ENCODE results near the gene SLC30A3.

Gene SLC30A3

GRCh38 chr2:27258051-27258450, 4.8 kb downstream of the SLC30A3 start:
- Histone ChIP-seq H3K36me3 (ENCODE audit: insufficient read depth, low read length) (no peaks in the 10 kb centered on the region), H3K27me3 (ENCODE audit: insufficient read depth, low read length) (peaks cover 36% of the 10 kb centered on the region), H3K4me3 (ENCODE audit: low read depth, low read length) (no peak overlapping the region), H3K79me2 (ENCODE audit: control insufficient read depth, insufficient read depth, low read length, unreplicated experiment) (no peaks in the 10 kb centered on the region), H3K27ac (ENCODE audit: low read depth, low read length) (no peak overlapping the region), H2AFZ (ENCODE audit: low read length, unreplicated experiment) (no peak overlapping the region), H3K4me1 (ENCODE audit: control insufficient read depth, insufficient read depth, low read length, unreplicated experiment) (peaks cover 31% of the 10 kb centered on the region)

- Histone ChIP-seq H3K4me3 (ENCODE audit: low read depth, low read length) (no peak overlapping the region), H3K27ac (ENCODE audit: low read depth, low read length) (no peak overlapping the region), H3K79me2 (ENCODE audit: control insufficient read depth, insufficient read depth, low read length, unreplicated experiment) (no peaks in the 10 kb centered on the region), H3K4me1 (ENCODE audit: control insufficient read depth, insufficient read depth, low read length, unreplicated experiment) (peaks cover 31% of the 10 kb centered on the region), H2AFZ (ENCODE audit: low read length, unreplicated experiment) (no peak overlapping the region), H3K36me3 (ENCODE audit: insufficient read depth, low read length) (no peaks in the 10 kb centered on the region), H3K27me3 (ENCODE audit: insufficient read depth, low read length) (peaks cover 25% of the 10 kb centered on the region)
Observed at GRCh38 chr2:27256855-27257454, 5.9 kb downstream of the SLC30A3 start.

- Histone ChIP-seq H3K79me2 (ENCODE audit: control insufficient read depth, insufficient read depth, low read length, unreplicated experiment) (no peaks in the 10 kb centered on the region), H3K36me3 (ENCODE audit: insufficient read depth, low read length) (no peaks in the 10 kb centered on the region), H3K27ac (ENCODE audit: low read depth, low read length) (peak overlapping the region; percentile 54), H3K4me1 (ENCODE audit: control insufficient read depth, insufficient read depth, low read length, unreplicated experiment) (peaks cover 31% of the 10 kb centered on the region), H3K27me3 (ENCODE audit: insufficient read depth, low read length) (peaks cover 12% of the 10 kb centered on the region), H3K4me3 (ENCODE audit: low read depth, low read length) (peak overlapping the region; percentile 59; the same call in 1 of the 2 replicates), H2AFZ (ENCODE audit: low read length, unreplicated experiment) (no peak overlapping the region)
Observed at GRCh38 chr2:27255660-27256059, 7.2 kb downstream of the SLC30A3 start.

- peak overlapping the region; percentile 59; the same call in 1 of the 2 replicates for H3K4me3 ChIP-seq (ENCODE audit: low read depth, low read length)
- H3K36me3 ChIP-seq (ENCODE audit: insufficient read depth, low read length), result no peaks in the 10 kb centered on the region
- peaks cover 31% of the 10 kb centered on the region for H3K4me1 ChIP-seq (ENCODE audit: control insufficient read depth, insufficient read depth, low read length, unreplicated experiment)
- peaks cover 7% of the 10 kb centered on the region for H3K27me3 ChIP-seq (ENCODE audit: insufficient read depth, low read length)
- H3K27ac ChIP-seq (ENCODE audit: low read depth, low read length), result peak overlapping the region; percentile 54
- H2AFZ ChIP-seq (ENCODE audit: low read length, unreplicated experiment), result no peak overlapping the region
- H3K79me2 ChIP-seq (ENCODE audit: control insufficient read depth, insufficient read depth, low read length, unreplicated experiment), result no peaks in the 10 kb centered on the region
Observed at GRCh38 chr2:27255187-27255586, 7.7 kb downstream of the SLC30A3 start.

- Histone ChIP-seq H3K27ac (ENCODE audit: low read depth, low read length) (no peak overlapping the region), H3K36me3 (ENCODE audit: insufficient read depth, low read length) (no peaks in the 10 kb centered on the region), H3K79me2 (ENCODE audit: control insufficient read depth, insufficient read depth, low read length, unreplicated experiment) (no peaks in the 10 kb centered on the region), H3K27me3 (ENCODE audit: insufficient read depth, low read length) (no peaks in the 10 kb centered on the region), H3K4me3 (ENCODE audit: low read depth, low read length) (no peak overlapping the region), H2AFZ (ENCODE audit: low read length, unreplicated experiment) (no peak overlapping the region), H3K4me1 (ENCODE audit: control insufficient read depth, insufficient read depth, low read length, unreplicated experiment) (peaks cover 38% of the 10 kb centered on the region)
Observed at GRCh38 chr2:27251766-27252165, 11.1 kb downstream of the SLC30A3 start.

- no peak overlapping the region for H3K27ac ChIP-seq (ENCODE audit: low read depth, low read length)
- H2AFZ ChIP-seq (ENCODE audit: low read length, unreplicated experiment), result no peak overlapping the region
- H3K27me3 ChIP-seq (ENCODE audit: insufficient read depth, low read length), result no peaks in the 10 kb centered on the region
- H3K79me2 ChIP-seq (ENCODE audit: control insufficient read depth, insufficient read depth, low read length, unreplicated experiment), result no peaks in the 10 kb centered on the region
- no peaks in the 10 kb centered on the region for H3K36me3 ChIP-seq (ENCODE audit: insufficient read depth, low read length)
- H3K4me3 ChIP-seq (ENCODE audit: low read depth, low read length), result no peak overlapping the region
- peaks cover 29% of the 10 kb centered on the region for H3K4me1 ChIP-seq (ENCODE audit: control insufficient read depth, insufficient read depth, low read length, unreplicated experiment)
Observed at GRCh38 chr2:27250652-27251379, 12.0 kb downstream of the SLC30A3 start.

GRCh38 chr2:27249891-27250651, 12.8 kb downstream of the SLC30A3 start:
- Histone ChIP-seq H3K4me1 (ENCODE audit: control insufficient read depth, insufficient read depth, low read length, unreplicated experiment) (peaks cover 21% of the 10 kb centered on the region), H3K36me3 (ENCODE audit: insufficient read depth, low read length) (no peaks in the 10 kb centered on the region), H2AFZ (ENCODE audit: low read length, unreplicated experiment) (no peak overlapping the region), H3K4me3 (ENCODE audit: low read depth, low read length) (no peak overlapping the region), H3K79me2 (ENCODE audit: control insufficient read depth, insufficient read depth, low read length, unreplicated experiment) (no peaks in the 10 kb centered on the region), H3K27ac (ENCODE audit: low read depth, low read length) (no peak overlapping the region), H3K27me3 (ENCODE audit: insufficient read depth, low read length) (no peaks in the 10 kb centered on the region)

GRCh38 chr2:27249159-27249890, 13.5 kb downstream of the SLC30A3 start:
- Histone ChIP-seq H3K79me2 (ENCODE audit: control insufficient read depth, insufficient read depth, low read length, unreplicated experiment) (no peaks in the 10 kb centered on the region), H3K4me1 (ENCODE audit: control insufficient read depth, insufficient read depth, low read length, unreplicated experiment) (peaks cover 14% of the 10 kb centered on the region), H3K36me3 (ENCODE audit: insufficient read depth, low read length) (no peaks in the 10 kb centered on the region), H3K27ac (ENCODE audit: low read depth, low read length) (no peak overlapping the region), H3K4me3 (ENCODE audit: low read depth, low read length) (no peak overlapping the region), H3K27me3 (ENCODE audit: insufficient read depth, low read length) (no peaks in the 10 kb centered on the region), H2AFZ (ENCODE audit: low read length, unreplicated experiment) (peak overlapping the region; percentile 50)

- Histone ChIP-seq H3K4me1 (ENCODE audit: control insufficient read depth, insufficient read depth, low read length, unreplicated experiment) (peaks cover 11% of the 10 kb centered on the region), H3K79me2 (ENCODE audit: control insufficient read depth, insufficient read depth, low read length, unreplicated experiment) (no peaks in the 10 kb centered on the region), H3K27me3 (ENCODE audit: insufficient read depth, low read length) (no peaks in the 10 kb centered on the region), H3K27ac (ENCODE audit: low read depth, low read length) (no peak overlapping the region), H3K4me3 (ENCODE audit: low read depth, low read length) (no peak overlapping the region), H2AFZ (ENCODE audit: low read length, unreplicated experiment) (no peak overlapping the region), H3K36me3 (ENCODE audit: insufficient read depth, low read length) (peaks cover 2% of the 10 kb centered on the region; the same call in 1 of the 2 replicates)
Observed at GRCh38 chr2:27247893-27248292, 15.0 kb downstream of the SLC30A3 start.

GRCh38 chr2:27245626-27246025, 17.2 kb downstream of the SLC30A3 start:
- Histone ChIP-seq H3K27me3 (ENCODE audit: insufficient read depth, low read length) (no peaks in the 10 kb centered on the region), H3K79me2 (ENCODE audit: control insufficient read depth, insufficient read depth, low read length, unreplicated experiment) (no peaks in the 10 kb centered on the region), H3K27ac (ENCODE audit: low read depth, low read length) (no peak overlapping the region), H2AFZ (ENCODE audit: low read length, unreplicated experiment) (no peak overlapping the region), H3K4me3 (ENCODE audit: low read depth, low read length) (no peak overlapping the region), H3K4me1 (ENCODE audit: control insufficient read depth, insufficient read depth, low read length, unreplicated experiment) (peaks cover 11% of the 10 kb centered on the region), H3K36me3 (ENCODE audit: insufficient read depth, low read length) (peaks cover 14% of the 10 kb centered on the region; the same call in 1 of the 2 replicates)
